OCI-LY1 (cell line): ENCODE measurements around the gene FXYD4.
A peak's percentile ranks its signal among the peaks of the same experiment; 100 is the strongest.

Source experiments
- H2AFZ ChIP-seq: fragments of 200-600 bp; sonication (generic), shearing (Covaris generic); 2 replicates; pipeline ENCODE4 v1.6.0; 2014; ENCODE audit warnings: antibody characterized with exemption, mild to moderate bottlenecking, low read length
- H3F3A ChIP-seq: fragments of 200-600 bp; sonication (generic), shearing (Covaris generic); 2 replicates; pipeline ENCODE4 v1.6.0; 2014; ENCODE audit warnings: mild to moderate bottlenecking, antibody characterized with exemption, low read length, moderate library complexity; ENCODE audit not compliant: insufficient read depth
- H3K27ac ChIP-seq: fragments of 200-600 bp; sonication (generic); 2 replicates; pipeline ENCODE4 v1.5.1; 2014; ENCODE audit warnings: low read length, mixed run types, mild to moderate bottlenecking, low read depth; ENCODE audit not compliant: poor library complexity, severe bottlenecking
- H3K27me3 ChIP-seq: fragments of 200-600 bp; sonication (generic); 2 replicates; pipeline ENCODE4 v1.6.0; 2014; ENCODE audit warnings: antibody characterized with exemption, mild to moderate bottlenecking, low read length, moderate library complexity; ENCODE audit not compliant: insufficient read depth
- H3K36me3 ChIP-seq: fragments of 200-600 bp; sonication (generic); 2 replicates; pipeline ENCODE4 v1.6.1; 2014; ENCODE audit warnings: mild to moderate bottlenecking, antibody characterized with exemption, low read length, moderate library complexity, mixed read lengths; ENCODE audit not compliant: insufficient read depth
- H3K4me1 ChIP-seq: fragments of 200-600 bp; sonication (generic); 2 replicates; pipeline ENCODE4 v1.5.1; 2014; ENCODE audit warnings: mild to moderate bottlenecking, low read length, moderate library complexity; ENCODE audit not compliant: insufficient read depth, severe bottlenecking
- H3K4me2 ChIP-seq: fragments of 200-600 bp; sonication (generic), shearing (Covaris generic); 2 replicates; pipeline ENCODE4 v1.6.1; 2014; ENCODE audit warnings: low read length
- H3K4me3 ChIP-seq: fragments of 200-600 bp; sonication (generic); 2 replicates; pipeline ENCODE4 v1.5.1; 2014; ENCODE audit warnings: low read length, low read depth, mild to moderate bottlenecking, mixed read lengths; ENCODE audit not compliant: poor library complexity, severe bottlenecking
- H3K79me2 ChIP-seq: fragments of 200-600 bp; shearing (Covaris generic); 2 replicates; pipeline ENCODE4 v1.6.1; 2016; ENCODE audit warnings: mixed run types, low read length, mixed read lengths; ENCODE audit not compliant: insufficient read depth
- H3K9ac ChIP-seq: fragments of 200-600 bp; sonication (generic), shearing (Covaris generic); 2 replicates; pipeline ENCODE4 v1.6.1; 2014; ENCODE audit warnings: mild to moderate bottlenecking, low read length, mixed read lengths
- H3K9me2 ChIP-seq: fragments of 200-600 bp; sonication (generic), shearing (Covaris generic); 2 replicates; pipeline ENCODE4 v1.6.1; 2014; ENCODE audit warnings: low read depth, mild to moderate bottlenecking, low read length, mixed read lengths
- H3K9me3 ChIP-seq: fragments of 200-600 bp; shearing (Covaris generic); 2 replicates; pipeline ENCODE4 v1.6.1; 2014; ENCODE audit warnings: low read length, mixed read lengths
- H4K20me1 ChIP-seq: fragments of 200-600 bp; sonication (generic), shearing (Covaris generic); 2 replicates; pipeline ENCODE4 v1.6.0; 2016; ENCODE audit warnings: mild to moderate bottlenecking, low read length; ENCODE audit not compliant: insufficient read depth
- CTCF ChIP-seq: fragments of 200-600 bp; sonication (generic), shearing (Covaris generic); IDR thresholded peaks from 2 replicates; pipeline ENCODE4 v1.5.1; 2017; ENCODE audit warnings: mild to moderate bottlenecking, antibody characterized with exemption, low read length, moderate library complexity, mixed read lengths
- EZH2 ChIP-seq: fragments of 200-600 bp; sonication (generic), shearing (Covaris generic); IDR thresholded peaks from 2 replicates; pipeline ENCODE4 v1.8.0; 2017; ENCODE audit warnings: borderline replicate concordance, mixed run types, mild to moderate bottlenecking, antibody characterized with exemption, low read length, moderate library complexity, mixed read lengths

FXYD4 gene

GRCh38 chr10:43396061-43396927, 24.9 kb downstream of the FXYD4 start:
- no peak overlapping the region for H2AFZ ChIP-seq
- no peaks in the 10 kb centered on the region for H3K27me3 ChIP-seq
- H3K4me3 ChIP-seq, result peak overlapping the region; percentile 82
- TF ChIP-seq CTCF (no peak), EZH2 (no peak)
- peak overlapping the region; percentile 88 for H3K4me2 ChIP-seq
- H3K27ac ChIP-seq, result peak overlapping the region; percentile 80
- no peaks in the 10 kb centered on the region for H3K9me3 ChIP-seq
- 0 out of 2 replicates have a peak, but pooled peaks cover 7% of the 10 kb centered on the region for H4K20me1 ChIP-seq
- H3K9me2 ChIP-seq, result no peaks in the 10 kb centered on the region
- H3K4me1 ChIP-seq, result peaks cover 59% of the 10 kb centered on the region
- no peaks in the 10 kb centered on the region for H3F3A ChIP-seq
- H3K36me3 ChIP-seq, result peaks cover 79% of the 10 kb centered on the region
- peak overlapping the region; percentile 84 for H3K9ac ChIP-seq
- H3K79me2 ChIP-seq, result peaks cover 72% of the 10 kb centered on the region

GRCh38 chr10:43396928-43397624, 25.6 kb downstream of the FXYD4 start:
- peak overlapping the region; percentile 80 for H3K27ac ChIP-seq
- no peak overlapping the region for H2AFZ ChIP-seq
- H3F3A ChIP-seq, result no peaks in the 10 kb centered on the region; the same call in 1 of the 2 replicates
- peak overlapping the region; percentile 71 for H3K4me2 ChIP-seq
- peak overlapping the region; percentile 84 for H3K9ac ChIP-seq
- peaks cover 79% of the 10 kb centered on the region for H3K36me3 ChIP-seq
- H3K4me1 ChIP-seq, result peaks cover 67% of the 10 kb centered on the region
- H3K79me2 ChIP-seq, result peaks cover 79% of the 10 kb centered on the region
- H3K9me3 ChIP-seq, result no peaks in the 10 kb centered on the region
- 0 out of 2 replicates have a peak, but pooled peaks cover 7% of the 10 kb centered on the region for H4K20me1 ChIP-seq
- TF ChIP-seq CTCF, result no peak
- TF ChIP-seq EZH2, result no peak
- no peaks in the 10 kb centered on the region for H3K9me2 ChIP-seq
- no peaks in the 10 kb centered on the region for H3K27me3 ChIP-seq
- H3K4me3 ChIP-seq, result peak overlapping the region; percentile 82

- Histone ChIP-seq H2AFZ (no peak overlapping the region), H3K36me3 (peaks cover 79% of the 10 kb centered on the region), H3K9me3 (no peaks in the 10 kb centered on the region), H4K20me1 (0 out of 2 replicates have a peak, but pooled peaks cover 7% of the 10 kb centered on the region), H3F3A (no peaks in the 10 kb centered on the region; the same call in 1 of the 2 replicates), H3K4me1 (peaks cover 82% of the 10 kb centered on the region), H3K9ac (peak overlapping the region; percentile 84; the same call in 1 of the 2 replicates), H3K27me3 (no peaks in the 10 kb centered on the region), H3K9me2 (no peaks in the 10 kb centered on the region), H3K4me3 (peak overlapping the region; percentile 82), H3K79me2 (peaks cover 93% of the 10 kb centered on the region), H3K4me2 (peak overlapping the region; percentile 71), H3K27ac (peak overlapping the region; percentile 80)
- no peak for TF ChIP-seq CTCF
- TF ChIP-seq EZH2, result no peak
Observed at GRCh38 chr10:43398939-43399319, 27.5 kb downstream of the FXYD4 start.
